Loucy (cell line): Measurements from ENCODE around the gene SLC35B1.

ENCODE experiments used
- H2AFZ ChIP-seq: fragments of 200-600 bp; sonication (generic); 2 replicates; pipeline ENCODE4 v1.6.0; 2016; ENCODE audit warnings: antibody characterized with exemption, mild to moderate bottlenecking, low read length, moderate library complexity
- H3F3A ChIP-seq: fragments of 200-600 bp; 2 replicates; pipeline ENCODE4 v1.6.0; 2016; ENCODE audit warnings: antibody characterized with exemption, low read depth, mild to moderate bottlenecking
- H3K27me3 ChIP-seq: fragments of 200-600 bp; sonication (generic); 2 replicates; pipeline ENCODE4 v1.6.1; 2014; ENCODE audit warnings: low read length, mild to moderate bottlenecking; ENCODE audit not compliant: insufficient read depth, poor library complexity, severe bottlenecking
- H3K36me3 ChIP-seq: fragments of 200-600 bp; sonication (generic); 2 replicates; pipeline ENCODE4 v1.6.1; 2016; ENCODE audit warnings: low read length; ENCODE audit not compliant: insufficient read depth
- H3K4me1 ChIP-seq: fragments of 200-600 bp; sonication (generic); 2 replicates; pipeline ENCODE4 v1.5.1; 2014; ENCODE audit warnings: low read length, mild to moderate bottlenecking; ENCODE audit not compliant: insufficient read depth, poor library complexity, severe bottlenecking
- H3K4me2 ChIP-seq: fragments of 200-600 bp; sonication (generic); 2 replicates; pipeline ENCODE4 v1.6.0; 2014; ENCODE audit warnings: antibody characterized with exemption, low read length, low read depth, mild to moderate bottlenecking; ENCODE audit not compliant: poor library complexity, severe bottlenecking
- H3K4me3 ChIP-seq: fragments of 200-600 bp; sonication (generic); 2 replicates; pipeline ENCODE4 v1.5.1; 2014; ENCODE audit warnings: low read length, mild to moderate bottlenecking, mixed read lengths; ENCODE audit not compliant: poor library complexity, severe bottlenecking
- H3K79me2 ChIP-seq: fragments of 200-600 bp; sonication (generic); 2 replicates; pipeline ENCODE4 v1.6.1; 2014; ENCODE audit warnings: low read length; ENCODE audit not compliant: insufficient read depth
- H3K9ac ChIP-seq: fragments of 200-600 bp; sonication (generic); 2 replicates; pipeline ENCODE4 v1.6.0; 2014; ENCODE audit warnings: mild to moderate bottlenecking, low read depth, low read length, moderate library complexity; ENCODE audit not compliant: poor library complexity, severe bottlenecking
- H3K9me2 ChIP-seq: fragments of 200-600 bp; sonication (generic); replicated peaks from 2 replicates; pipeline ENCODE4 v1.6.1; 2016; ENCODE audit warnings: low read depth, low read length, mixed read lengths
- H3K9me3 ChIP-seq: fragments of 200-600 bp; sonication (generic); 2 replicates; pipeline ENCODE4 v1.6.1; 2014; ENCODE audit warnings: mild to moderate bottlenecking, antibody characterized with exemption, low read length, low read depth; ENCODE audit not compliant: insufficient read depth
- H4K20me1 ChIP-seq: fragments of 200-600 bp; sonication (generic); 2 replicates; pipeline ENCODE4 v1.6.0; 2014; ENCODE audit warnings: antibody characterized with exemption, low read length, mild to moderate bottlenecking; ENCODE audit not compliant: insufficient read depth, poor library complexity, severe bottlenecking
- EZH2phosphoT487 ChIP-seq: fragments of 200-600 bp; IDR thresholded peaks from 2 replicates; pipeline ENCODE4 v1.6.1; 2018; ENCODE audit warnings: antibody characterized with exemption, mild to moderate bottlenecking, moderate library complexity, borderline replicate concordance
- TF ChIP-seq, protein P1 (sequence below): fragments of 200-600 bp; sonication (generic); conservative IDR thresholded peaks from 2 replicates; pipeline ENCODE4 v1.5.1; 2014; ENCODE audit warnings: mild to moderate bottlenecking, antibody characterized with exemption, low read length

The SLC35B1 gene

DNA sequence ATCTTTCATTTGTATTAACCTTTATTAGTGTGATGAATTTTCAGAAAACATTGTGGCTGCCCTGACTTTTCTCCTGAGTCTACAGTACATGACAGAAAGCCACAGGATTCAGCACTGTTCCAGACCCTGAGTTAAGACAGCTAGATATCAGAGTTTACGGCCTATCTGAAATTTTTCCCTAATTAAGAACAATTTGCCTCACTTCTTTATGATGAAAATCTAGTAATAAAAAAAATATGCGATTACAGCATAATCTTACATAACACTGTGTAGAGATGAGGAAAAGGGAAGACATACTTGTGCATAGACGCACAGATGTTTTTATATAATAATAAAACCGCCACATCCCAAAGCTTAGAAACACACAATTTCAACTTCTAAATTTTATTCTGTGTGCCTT is 37.1 kb downstream of the SLC35B1 start:
- Histone ChIP-seq H4K20me1 (peaks cover 52% of the 10 kb centered on the region), H3K9me3 (no peaks in the 10 kb centered on the region), H3F3A (no peaks in the 10 kb centered on the region), H3K4me2 (peak overlapping the region; percentile 37), H2AFZ (no peak overlapping the region), H3K9ac (no peak overlapping the region), H3K27me3 (no peaks in the 10 kb centered on the region), H3K9me2 (no peaks in the 10 kb centered on the region), H3K79me2 (peaks cover 88% of the 10 kb centered on the region), H3K4me1 (peaks cover 31% of the 10 kb centered on the region), H3K4me3 (no peak overlapping the region), H3K36me3 (peaks cover 8% of the 10 kb centered on the region; the same call in 1 of the 2 replicates)
- TF ChIP-seq EZH2phosphoT487, result no peak
- TF ChIP-seq, protein P1, sequence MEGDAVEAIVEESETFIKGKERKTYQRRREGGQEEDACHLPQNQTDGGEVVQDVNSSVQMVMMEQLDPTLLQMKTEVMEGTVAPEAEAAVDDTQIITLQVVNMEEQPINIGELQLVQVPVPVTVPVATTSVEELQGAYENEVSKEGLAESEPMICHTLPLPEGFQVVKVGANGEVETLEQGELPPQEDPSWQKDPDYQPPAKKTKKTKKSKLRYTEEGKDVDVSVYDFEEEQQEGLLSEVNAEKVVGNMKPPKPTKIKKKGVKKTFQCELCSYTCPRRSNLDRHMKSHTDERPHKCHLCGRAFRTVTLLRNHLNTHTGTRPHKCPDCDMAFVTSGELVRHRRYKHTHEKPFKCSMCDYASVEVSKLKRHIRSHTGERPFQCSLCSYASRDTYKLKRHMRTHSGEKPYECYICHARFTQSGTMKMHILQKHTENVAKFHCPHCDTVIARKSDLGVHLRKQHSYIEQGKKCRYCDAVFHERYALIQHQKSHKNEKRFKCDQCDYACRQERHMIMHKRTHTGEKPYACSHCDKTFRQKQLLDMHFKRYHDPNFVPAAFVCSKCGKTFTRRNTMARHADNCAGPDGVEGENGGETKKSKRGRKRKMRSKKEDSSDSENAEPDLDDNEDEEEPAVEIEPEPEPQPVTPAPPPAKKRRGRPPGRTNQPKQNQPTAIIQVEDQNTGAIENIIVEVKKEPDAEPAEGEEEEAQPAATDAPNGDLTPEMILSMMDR, result no peak

- Histone ChIP-seq H3K27me3 (no peaks in the 10 kb centered on the region), H3F3A (no peaks in the 10 kb centered on the region), H3K4me2 (peak overlapping the region; percentile 37), H3K36me3 (peaks cover 8% of the 10 kb centered on the region; the same call in 1 of the 2 replicates), H3K4me1 (peaks cover 25% of the 10 kb centered on the region), H4K20me1 (peaks cover 46% of the 10 kb centered on the region), H3K4me3 (no peak overlapping the region), H2AFZ (no peak overlapping the region), H3K9me3 (no peaks in the 10 kb centered on the region), H3K9me2 (no peaks in the 10 kb centered on the region), H3K9ac (no peak overlapping the region), H3K79me2 (peaks cover 85% of the 10 kb centered on the region)
- TF ChIP-seq, protein P1, result no peak
- no peak for TF ChIP-seq EZH2phosphoT487
Observed at GRCh38 chr17:49670002-49670401, 37.8 kb downstream of the SLC35B1 start.

DNA sequence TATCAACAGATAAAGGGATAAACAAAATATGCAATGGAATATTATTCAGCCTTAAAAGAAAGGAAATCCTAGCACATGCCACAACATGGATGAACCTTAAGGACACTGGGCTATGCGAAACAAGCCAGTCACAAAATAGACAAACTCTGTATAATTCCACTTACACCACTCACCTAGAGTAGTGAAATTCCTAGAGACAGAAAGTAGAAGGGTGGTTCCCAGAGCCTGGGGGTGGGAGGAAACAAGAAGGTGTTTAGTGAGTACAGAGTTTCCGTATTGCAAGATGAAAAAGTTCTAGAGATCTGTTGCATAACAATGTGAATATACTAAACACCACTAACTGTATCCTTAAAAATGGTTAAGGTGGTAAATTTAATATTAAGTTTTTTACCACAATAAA is 39.9 kb downstream of the SLC35B1 start:
- no peaks in the 10 kb centered on the region for H3F3A ChIP-seq
- H3K4me1 ChIP-seq, result peaks cover 25% of the 10 kb centered on the region
- no peaks in the 10 kb centered on the region for H3K9me3 ChIP-seq
- no peak overlapping the region for H3K4me3 ChIP-seq
- peaks cover 13% of the 10 kb centered on the region; the same call in 1 of the 2 replicates for H3K36me3 ChIP-seq
- H4K20me1 ChIP-seq, result peaks cover 40% of the 10 kb centered on the region
- peaks cover 87% of the 10 kb centered on the region for H3K79me2 ChIP-seq
- TF ChIP-seq, protein P1, result no peak
- TF ChIP-seq EZH2phosphoT487, result no peak
- H3K9ac ChIP-seq, result no peak overlapping the region
- H2AFZ ChIP-seq, result no peak overlapping the region
- H3K9me2 ChIP-seq, result no peaks in the 10 kb centered on the region
- H3K4me2 ChIP-seq, result no peak overlapping the region
- H3K27me3 ChIP-seq, result no peaks in the 10 kb centered on the region
